Erythroblast (primary cell): ENCODE data around the gene RSPRY1.

Experiments
- GATA1 ChIP-seq: IDR thresholded peaks from 2 replicates; pipeline ENCODE4 v1.6.1; 2011; ENCODE audit warnings: low read depth, mild to moderate bottlenecking, control low read depth, low read length, moderate library complexity
- POLR2A ChIP-seq: IDR thresholded peaks from 2 replicates; pipeline ENCODE4 v1.6.1; 2011; ENCODE audit warnings: mild to moderate bottlenecking, low read length

DNA sequence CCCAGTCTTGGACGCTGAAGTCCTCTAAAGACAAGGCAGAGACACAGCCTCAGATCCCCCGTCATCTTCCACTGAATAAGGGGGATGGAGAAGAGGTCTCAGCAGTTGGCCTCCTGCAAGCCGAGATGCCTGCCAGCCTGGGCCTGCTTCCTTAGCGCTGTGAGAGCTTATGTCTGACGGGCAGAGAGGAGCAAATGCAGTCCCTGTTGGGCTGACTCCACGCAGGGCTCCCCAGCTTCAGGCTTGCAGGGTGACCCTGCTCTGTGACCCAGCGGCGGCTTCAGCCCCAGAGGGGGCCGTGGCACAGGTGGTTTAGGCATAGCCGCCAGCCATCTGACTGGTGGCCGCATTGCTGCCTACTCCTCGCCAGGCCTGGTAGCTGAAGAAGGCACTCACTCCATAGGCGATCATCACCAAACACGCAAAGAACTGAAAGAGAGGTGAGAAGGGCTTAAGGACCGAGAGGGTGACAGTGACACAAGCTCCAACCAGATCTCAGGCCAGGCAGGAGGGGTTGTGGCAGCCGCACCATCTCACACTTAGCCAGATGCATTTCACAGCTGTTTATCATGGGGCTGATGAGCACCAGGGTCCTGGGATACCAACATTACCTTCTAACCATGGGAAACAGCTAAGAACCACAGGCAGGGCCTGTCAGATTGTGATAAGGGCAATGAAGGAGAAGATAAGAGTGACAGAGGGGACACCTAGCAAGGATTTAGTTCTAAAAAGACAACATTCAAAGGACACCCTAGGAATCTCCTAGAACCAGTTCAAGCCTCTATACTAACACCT is 70.7 kb downstream of the RSPRY1 start:
- TF ChIP-seq POLR2A: no peak
- no peak for TF ChIP-seq GATA1
